NB4 (cell line): ENCODE measurements around the gene KCNS1.

Experiments used
- DNase-seq: peaks from one replicate; pipeline ENCODE4 v3.0.0; 2010; ENCODE audit warnings: low read depth
- H3K4me3 ChIP-seq: one replicate; pipeline ENCODE4 v1.5.1; 2011; ENCODE audit warnings: mild to moderate bottlenecking, low read depth, low read length, moderate library complexity
- MYC ChIP-seq: IDR thresholded peaks from 2 replicates; pipeline ENCODE4 v1.6.1; 2011; ENCODE audit warnings: low read depth, low read length
- POLR2A ChIP-seq: IDR thresholded peaks from 2 replicates; pipeline ENCODE4 v1.6.1; 2011; ENCODE audit warnings: mild to moderate bottlenecking; ENCODE audit not compliant: insufficient read length; ENCODE audit errors: extremely low read depth
- TF ChIP-seq, protein P1 (sequence below): IDR thresholded peaks from one replicate; pipeline ENCODE4 v1.5.1; 2012; ENCODE audit warnings: low read depth, low read length
- TF ChIP-seq, protein P2 (sequence below): IDR thresholded peaks from 2 replicates; pipeline ENCODE4 v1.6.1; 2011; ENCODE audit warnings: low read depth, low read length

KCNS1 gene

DNA sequence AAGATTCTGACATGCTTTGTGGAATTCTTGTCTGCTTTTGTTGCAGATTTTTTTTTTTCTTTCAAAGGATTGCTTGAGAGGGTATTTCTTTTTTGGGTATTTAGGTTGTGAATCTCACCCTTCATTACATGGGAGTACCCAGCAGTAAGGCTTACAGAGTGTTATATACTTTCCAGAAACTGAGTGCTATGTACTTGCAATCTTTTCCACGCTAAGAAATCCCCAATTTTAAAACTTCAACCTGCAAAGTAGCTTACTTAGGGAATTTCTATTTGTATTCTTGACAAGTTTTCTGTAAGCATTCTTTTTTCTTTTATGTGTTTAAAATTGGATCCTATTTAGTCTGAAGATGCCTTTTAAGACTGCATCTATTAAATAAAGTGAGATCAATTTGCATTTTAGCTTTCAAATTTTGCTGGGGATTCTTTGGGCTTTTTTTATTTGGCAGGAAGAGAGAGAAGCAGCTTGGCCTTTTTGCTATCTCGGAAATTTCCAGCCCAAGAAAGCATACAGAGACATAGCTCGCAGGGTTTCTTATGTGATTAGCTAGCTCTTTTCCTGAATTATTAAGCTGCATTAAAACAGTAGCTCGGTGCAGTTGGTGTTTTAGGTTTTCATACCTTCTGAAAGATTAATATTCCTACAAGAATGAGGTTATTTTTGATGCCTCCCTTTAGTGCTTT, 42.6 kb downstream of the KCNS1 start:
- H3K4me3 ChIP-seq = no peak overlapping the region
- DNase-seq = no peak
- TF ChIP-seq MYC (no peak), POLR2A (no peak)
- TF ChIP-seq, protein P1, sequence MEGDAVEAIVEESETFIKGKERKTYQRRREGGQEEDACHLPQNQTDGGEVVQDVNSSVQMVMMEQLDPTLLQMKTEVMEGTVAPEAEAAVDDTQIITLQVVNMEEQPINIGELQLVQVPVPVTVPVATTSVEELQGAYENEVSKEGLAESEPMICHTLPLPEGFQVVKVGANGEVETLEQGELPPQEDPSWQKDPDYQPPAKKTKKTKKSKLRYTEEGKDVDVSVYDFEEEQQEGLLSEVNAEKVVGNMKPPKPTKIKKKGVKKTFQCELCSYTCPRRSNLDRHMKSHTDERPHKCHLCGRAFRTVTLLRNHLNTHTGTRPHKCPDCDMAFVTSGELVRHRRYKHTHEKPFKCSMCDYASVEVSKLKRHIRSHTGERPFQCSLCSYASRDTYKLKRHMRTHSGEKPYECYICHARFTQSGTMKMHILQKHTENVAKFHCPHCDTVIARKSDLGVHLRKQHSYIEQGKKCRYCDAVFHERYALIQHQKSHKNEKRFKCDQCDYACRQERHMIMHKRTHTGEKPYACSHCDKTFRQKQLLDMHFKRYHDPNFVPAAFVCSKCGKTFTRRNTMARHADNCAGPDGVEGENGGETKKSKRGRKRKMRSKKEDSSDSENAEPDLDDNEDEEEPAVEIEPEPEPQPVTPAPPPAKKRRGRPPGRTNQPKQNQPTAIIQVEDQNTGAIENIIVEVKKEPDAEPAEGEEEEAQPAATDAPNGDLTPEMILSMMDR = no peak
- TF ChIP-seq, protein P2, sequence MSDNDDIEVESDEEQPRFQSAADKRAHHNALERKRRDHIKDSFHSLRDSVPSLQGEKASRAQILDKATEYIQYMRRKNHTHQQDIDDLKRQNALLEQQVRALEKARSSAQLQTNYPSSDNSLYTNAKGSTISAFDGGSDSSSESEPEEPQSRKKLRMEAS = no peak

DNA sequence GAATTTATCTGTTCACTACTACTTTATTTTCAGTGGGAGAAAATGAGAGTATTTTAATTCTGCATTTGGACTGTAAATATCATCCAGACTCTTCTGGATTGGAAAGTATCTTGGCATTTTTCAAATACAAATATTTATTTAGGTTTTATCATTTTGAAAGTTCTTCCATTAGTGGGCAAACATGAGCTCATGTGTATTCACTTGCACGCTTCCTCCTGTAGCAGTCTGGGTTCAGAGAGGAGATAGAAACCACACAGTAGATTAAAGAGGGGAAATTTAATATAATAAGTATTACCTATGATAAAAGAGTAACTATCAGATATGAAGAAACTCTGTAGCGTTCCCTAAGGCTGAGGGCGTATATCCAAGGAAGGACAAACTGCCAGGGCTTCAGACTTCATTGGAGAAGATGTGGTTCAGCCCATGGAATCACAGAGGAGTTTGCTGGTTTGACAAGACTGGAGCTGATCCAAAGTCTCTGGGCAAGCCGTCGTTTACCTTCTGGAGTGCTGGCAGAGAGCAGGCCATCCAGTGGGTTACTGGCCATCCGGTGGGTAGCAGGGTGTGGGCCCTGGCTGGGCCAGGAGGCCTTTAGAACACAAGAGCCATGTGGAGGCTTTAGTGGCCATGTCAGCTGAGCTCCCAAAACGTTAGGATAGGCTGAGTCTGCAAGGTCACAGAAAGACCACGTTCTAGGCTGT, 44.3 kb downstream of the KCNS1 start:
- H3K4me3 ChIP-seq = no peak overlapping the region
- TF ChIP-seq POLR2A (no peak), MYC (no peak)
- TF ChIP-seq, protein P2 = no peak
- TF ChIP-seq, protein P1 = no peak
- no peak for DNase-seq

DNA sequence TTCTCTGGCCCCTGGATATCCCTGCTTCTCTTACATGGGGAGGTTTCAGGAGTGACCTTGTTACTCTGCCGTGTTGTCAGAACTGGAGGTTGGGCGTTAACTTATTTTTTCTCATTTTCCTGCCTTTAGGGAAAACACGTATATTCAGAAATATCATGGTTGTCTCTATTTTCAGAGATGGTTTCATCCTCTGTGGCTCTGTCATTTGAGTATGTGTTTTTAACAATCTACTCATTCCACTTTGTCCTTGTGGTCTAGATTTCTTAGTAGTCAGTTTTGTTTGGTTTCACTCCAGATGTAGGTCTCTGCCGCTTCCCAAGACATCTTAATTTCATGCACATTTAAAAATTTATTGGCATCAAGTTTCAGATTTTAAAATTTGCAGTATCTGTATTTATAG, 45.9 kb downstream of the KCNS1 start:
- H3K4me3 ChIP-seq = no peak overlapping the region
- DNase-seq = no peak
- TF ChIP-seq, protein P1 = no peak
- TF ChIP-seq, protein P2 = no peak
- TF ChIP-seq POLR2A (no peak), MYC (no peak)

DNA sequence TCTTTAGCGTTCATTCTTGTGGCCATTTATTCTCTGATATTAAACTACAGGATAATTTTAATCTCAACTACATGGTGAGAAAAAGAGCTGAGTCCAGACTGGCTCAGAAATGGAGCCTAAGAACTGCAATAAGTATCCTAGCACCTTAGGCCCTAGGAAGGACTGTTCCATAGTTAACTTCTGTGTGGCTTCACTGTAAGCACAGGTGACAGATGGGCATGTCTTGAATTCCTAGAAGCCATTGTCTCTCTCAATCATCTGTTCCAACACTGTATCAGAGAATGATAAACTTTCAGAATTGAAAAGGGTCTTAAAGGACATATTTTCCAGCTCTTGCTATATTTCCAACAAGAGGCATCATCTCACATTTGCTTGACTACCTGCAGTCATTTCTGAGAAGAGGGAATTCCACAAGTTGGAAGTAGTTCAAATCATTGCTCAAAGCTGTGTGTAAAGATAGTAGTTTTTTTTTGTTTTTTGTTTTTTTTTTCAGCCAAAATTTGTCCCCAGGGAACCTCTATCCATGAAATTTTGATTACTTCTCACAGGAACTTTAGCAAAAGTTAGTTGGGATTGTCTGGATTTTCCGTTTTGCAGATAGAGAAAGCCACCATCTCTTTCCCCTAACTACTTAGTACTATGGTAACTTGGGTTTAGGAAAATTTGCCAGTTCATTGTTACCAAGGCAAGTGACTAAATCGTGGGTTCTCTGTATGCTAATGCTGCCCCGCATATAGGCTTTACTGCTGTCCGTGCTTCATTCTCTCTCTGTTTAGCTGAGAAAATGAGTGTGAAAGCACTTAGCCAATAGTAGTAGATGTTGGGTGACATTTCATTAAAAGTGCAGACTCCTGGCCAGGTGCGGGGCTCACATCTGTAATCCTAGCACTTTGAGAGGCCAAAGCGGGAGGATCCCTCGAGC, 47.2 kb downstream of the KCNS1 start:
- no peak for DNase-seq
- TF ChIP-seq MYC (no peak), POLR2A (no peak)
- TF ChIP-seq, protein P1 = no peak
- TF ChIP-seq, protein P2 = no peak
- H3K4me3 ChIP-seq = no peak overlapping the region

DNA sequence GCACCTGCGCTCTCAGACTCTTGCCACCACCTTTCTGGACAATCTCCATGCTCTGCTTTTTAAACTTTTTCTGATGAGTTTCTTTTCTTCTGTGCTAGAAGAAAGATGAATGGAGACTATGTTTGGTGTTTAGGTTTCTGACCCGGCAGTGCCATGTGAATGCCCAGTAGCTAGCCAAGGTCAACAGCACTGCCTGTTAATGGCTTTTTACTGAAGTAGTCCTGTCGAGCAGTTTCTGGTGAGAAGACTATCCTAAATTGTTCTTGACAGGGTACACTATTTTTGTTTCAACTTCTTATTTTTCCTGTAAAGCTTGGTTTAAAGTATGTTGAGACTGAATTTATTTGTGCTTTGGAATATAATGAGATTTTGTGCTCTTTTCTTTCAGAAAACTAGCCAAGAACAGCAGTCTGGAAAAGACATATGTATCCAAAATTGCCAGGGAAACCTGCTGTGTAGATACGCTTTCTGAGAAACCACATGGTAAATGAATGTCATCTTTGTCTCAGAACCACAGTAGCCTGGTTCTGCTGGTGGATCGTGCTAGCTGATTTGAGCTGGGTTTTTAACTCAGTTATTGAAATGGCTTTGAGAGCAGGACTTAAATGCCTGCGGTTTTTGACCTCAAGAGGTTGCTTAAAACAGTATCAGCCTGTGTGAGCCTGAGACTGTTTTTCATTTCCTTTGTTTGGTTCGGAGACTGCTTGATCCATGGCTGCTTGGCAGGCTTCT, 48.1 kb downstream of the KCNS1 start:
- no peak for TF ChIP-seq MYC
- TF ChIP-seq, protein P1 = no peak
- TF ChIP-seq POLR2A = no peak
- TF ChIP-seq, protein P2 = no peak

More for the DNA sequence above, 48.1 kb downstream of the KCNS1 start:
- peak; percentile 64 for DNase-seq
- H3K4me3 ChIP-seq = no peak overlapping the region
